Retina (tissue), 1 donor: ENCODE data around the gene WDR27.

Source experiments
- DNase-seq: peaks from one replicate; pipeline ENCODE4 v3.0.0-alpha.2; 2016

The WDR27 gene

GRCh38 chr6:169510871-169511270, 191.0 kb downstream of the WDR27 start:
- no peak for DNase-seq

GRCh38 chr6:169508452-169508851, 193.4 kb downstream of the WDR27 start:
- DNase-seq = no peak

- DNase-seq = no peak
These were observed 198.2 kb downstream of the WDR27 start for GRCh38 chr6:169503422-169504152.

GRCh38 chr6:169502445-169502844, 199.4 kb downstream of the WDR27 start:
- DNase-seq = no peak

GRCh38 chr6:169501777-169502313, 200.0 kb downstream of the WDR27 start:
- DNase-seq = no peak

- DNase-seq = no peak
These were observed 200.7 kb downstream of the WDR27 start for GRCh38 chr6:169501128-169501527.

GRCh38 chr6:169500688-169501087, 201.1 kb downstream of the WDR27 start:
- no peak for DNase-seq

GRCh38 chr6:169499848-169500247, 202.0 kb downstream of the WDR27 start:
- DNase-seq = no peak

GRCh38 chr6:169498916-169499513, 202.8 kb downstream of the WDR27 start:
- DNase-seq = no peak

GRCh38 chr6:169495601-169496000, 206.2 kb downstream of the WDR27 start:
- no peak for DNase-seq

GRCh38 chr6:169494038-169494437, 207.8 kb downstream of the WDR27 start:
- DNase-seq = no peak

GRCh38 chr6:169491482-169491881, 210.3 kb downstream of the WDR27 start:
- no peak for DNase-seq

- DNase-seq = no peak
These were observed 211.0 kb downstream of the WDR27 start for GRCh38 chr6:169490830-169491229.

- no peak for DNase-seq
These were observed 211.6 kb downstream of the WDR27 start for GRCh38 chr6:169490246-169490641.

- DNase-seq = no peak
These were observed 212.1 kb downstream of the WDR27 start for GRCh38 chr6:169489563-169490245.

GRCh38 chr6:169487579-169488436, 214.0 kb downstream of the WDR27 start:
- peak; percentile 36 for DNase-seq

- DNase-seq = no peak
These were observed 221.9 kb downstream of the WDR27 start for GRCh38 chr6:169479783-169480495.

GRCh38 chr6:169474362-169474761, 227.5 kb downstream of the WDR27 start:
- DNase-seq = no peak

GRCh38 chr6:169473663-169474062, 228.2 kb downstream of the WDR27 start:
- no peak for DNase-seq

- no peak for DNase-seq
These were observed 228.9 kb downstream of the WDR27 start for GRCh38 chr6:169472786-169473416.

- DNase-seq = no peak
These were observed 231.0 kb downstream of the WDR27 start for GRCh38 chr6:169470790-169471189.

- DNase-seq = no peak
These were observed 232.8 kb downstream of the WDR27 start for GRCh38 chr6:169469028-169469427.
